CD4-positive, alpha-beta T cell (primary cell): ENCODE results near the gene ZNF578. TPM values are rescaled to one million over a fixed set of nuclear protein-coding genes. Genes with fewer than 3 reads are reported as not detected.

Experiments
- ATAC-seq: fragments of 200-7000 bp; cut with Tn5 transposase; one replicate; pipeline ENCODE4 v1.10.0; 2022; ENCODE audit warnings: mild to moderate bottlenecking; ENCODE audit not compliant: poor library complexity
- CTCF ChIA-PET: fragments of 350-600 bp; sonication (Branson Sonifier 250); formaldehyde crosslinking; loops from one replicate; lab custom pipeline; 2021; ENCODE audit warnings: antibody characterized with exemption, inconsistent platforms; lab: Charles Lee
- POLR2A ChIA-PET: fragments of 350-600 bp; sonication (Branson Sonifier 250); formaldehyde crosslinking; loops from one replicate; lab custom pipeline; 2021; ENCODE audit warnings: antibody characterized with exemption, inconsistent platforms; lab: Charles Lee
- DNase-seq, 14 experiments: peaks; one replicate each; pipeline ENCODE4 v3.0.0-alpha.2; 2013 to 2020; ENCODE audit warnings: mixed read lengths in 2 of 14
- H3K27ac ChIP-seq, 2 donors: one replicate each; pipeline versions ENCODE4 v1.5.1 to v1.7.0; 2013; ENCODE audit warnings: low read length in 2 of 2, low read depth in 1 of 2, mild to moderate bottlenecking in 1 of 2
- H3K27me3 ChIP-seq, 2 experiments: 1 replicate in 1 of 2; 2 replicates in 1 of 2; pipeline versions ENCODE4 v1.6.1 to v1.7.0; 2013; ENCODE audit warnings: low read length in 2 of 2, control low read depth in 1 of 2, mild to moderate bottlenecking in 1 of 2, moderate library complexity in 1 of 2; ENCODE audit not compliant: insufficient read depth in 2 of 2, control insufficient read depth in 1 of 2
- H3K36me3 ChIP-seq: one replicate; pipeline ENCODE4 v1.6.1; 2013; ENCODE audit warnings: low read length, control low read depth; ENCODE audit not compliant: insufficient read depth
- H3K4me1 ChIP-seq: one replicate; pipeline ENCODE4 v1.6.1; 2013; ENCODE audit warnings: low read length, control low read depth; ENCODE audit not compliant: insufficient read depth
- H3K4me3 ChIP-seq: one replicate; pipeline ENCODE4 v1.5.1; 2013; ENCODE audit warnings: mild to moderate bottlenecking, low read length, moderate library complexity
- H3K9me3 ChIP-seq, 2 experiments: 1 replicate in 1 of 2; 2 replicates in 1 of 2; pipeline versions ENCODE4 v1.6.1 to v1.7.0; 2013; ENCODE audit warnings: low read length in 2 of 2, mild to moderate bottlenecking in 2 of 2, control low read depth in 1 of 2, moderate library complexity in 1 of 2; ENCODE audit not compliant: control insufficient read depth in 1 of 2, insufficient read depth in 1 of 2
- H3K27ac Mint-ChIP-seq: one replicate; pipeline ENCODE4 v1.8.0; 2020; ENCODE audit warnings: mixed read lengths
- H3K27me3 Mint-ChIP-seq: one replicate; pipeline ENCODE4 v1.8.0; 2021; ENCODE audit warnings: mixed read lengths
- H3K36me3 Mint-ChIP-seq: one replicate; pipeline ENCODE4 v1.8.0; 2021; ENCODE audit warnings: low read depth, mixed read lengths
- H3K4me1 Mint-ChIP-seq: one replicate; pipeline ENCODE4 v1.8.0; 2021; ENCODE audit warnings: low read depth, mixed read lengths
- H3K4me3 Mint-ChIP-seq: one replicate; pipeline ENCODE4 v1.8.0; 2020; ENCODE audit warnings: mild to moderate bottlenecking, mixed read lengths
- H3K9me3 Mint-ChIP-seq: one replicate; pipeline ENCODE4 v1.8.0; 2020; ENCODE audit warnings: mixed read lengths
- intact Hi-C, 2 experiments: fragments of 100-400 bp; cut with DNase I in 1 of 2; cut with micrococcal nuclease in 1 of 2; formaldehyde crosslinking; loops; one replicate each; pipeline versions ENCODE4 v1.15.1 to v1.9.0; 2023 to 2025; cut with DNase I, micrococcal nuclease
- total RNA-seq, 174 experiments: library from RNA in 2 of 174; stranded (reverse) in 2 of 174; gene quantifications; one replicate each; pipeline ENCODE4 v1.2.3 and lab custom pipeline; 2021 to 2026
- TF ChIP-seq, protein P1 (sequence below): fragments of 200-600 bp; IDR thresholded peaks from one replicate; pipeline ENCODE4 v1.8.0; 2022; ENCODE audit warnings: antibody characterized with exemption, mild to moderate bottlenecking

Gene ZNF578
- total RNA-seq, 2 experiments from 2014 or later = 1.6 TPM

DNA sequence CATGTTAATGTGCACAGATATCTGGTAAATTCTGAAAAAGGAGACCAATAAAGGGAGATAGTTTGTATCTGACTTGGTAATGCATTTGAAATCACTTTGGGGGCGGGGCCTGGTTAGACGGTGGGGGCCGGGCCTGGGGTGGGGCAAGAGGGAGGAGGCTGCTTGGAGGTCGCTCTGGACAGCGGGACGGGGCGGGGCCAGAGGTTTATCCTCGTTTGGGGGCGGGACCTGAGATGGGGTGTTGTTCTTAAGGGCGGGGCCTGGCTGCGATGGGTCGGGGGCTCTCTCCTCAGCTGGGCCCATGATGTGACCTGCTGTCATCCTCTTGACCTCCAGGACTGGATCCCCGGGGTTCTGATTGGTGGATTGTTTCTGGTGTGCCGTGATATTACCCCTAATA lies 69.2 kb downstream of the ZNF578 start:
- Histone ChIP-seq H3K4me1 (peaks cover 7% of the 10 kb centered on the region), H3K27ac (no peak overlapping the region), H3K27me3 (no peaks in the 10 kb centered on the region), H3K36me3 (no peaks in the 10 kb centered on the region), H3K4me3 (no peak overlapping the region), H3K9me3 (peaks cover 14 to 60% of the 10 kb centered on the region in 2 experiments)
- Mint-ChIP-seq H3K9me3 (peaks cover 10% of the 10 kb centered on the region), H3K4me1 (peaks cover 7% of the 10 kb centered on the region), H3K36me3 (peaks cover 20% of the 10 kb centered on the region), H3K4me3 (no peak overlapping the region), H3K27me3 (no peaks in the 10 kb centered on the region), H3K27ac (no peak overlapping the region)
- TF ChIP-seq, protein P1, sequence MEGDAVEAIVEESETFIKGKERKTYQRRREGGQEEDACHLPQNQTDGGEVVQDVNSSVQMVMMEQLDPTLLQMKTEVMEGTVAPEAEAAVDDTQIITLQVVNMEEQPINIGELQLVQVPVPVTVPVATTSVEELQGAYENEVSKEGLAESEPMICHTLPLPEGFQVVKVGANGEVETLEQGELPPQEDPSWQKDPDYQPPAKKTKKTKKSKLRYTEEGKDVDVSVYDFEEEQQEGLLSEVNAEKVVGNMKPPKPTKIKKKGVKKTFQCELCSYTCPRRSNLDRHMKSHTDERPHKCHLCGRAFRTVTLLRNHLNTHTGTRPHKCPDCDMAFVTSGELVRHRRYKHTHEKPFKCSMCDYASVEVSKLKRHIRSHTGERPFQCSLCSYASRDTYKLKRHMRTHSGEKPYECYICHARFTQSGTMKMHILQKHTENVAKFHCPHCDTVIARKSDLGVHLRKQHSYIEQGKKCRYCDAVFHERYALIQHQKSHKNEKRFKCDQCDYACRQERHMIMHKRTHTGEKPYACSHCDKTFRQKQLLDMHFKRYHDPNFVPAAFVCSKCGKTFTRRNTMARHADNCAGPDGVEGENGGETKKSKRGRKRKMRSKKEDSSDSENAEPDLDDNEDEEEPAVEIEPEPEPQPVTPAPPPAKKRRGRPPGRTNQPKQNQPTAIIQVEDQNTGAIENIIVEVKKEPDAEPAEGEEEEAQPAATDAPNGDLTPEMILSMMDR = no peak
- ATAC-seq (no peak), DNase-seq (no peak)
- ChIA-PET POLR2A (no interaction called here), CTCF (interaction anchor here (0.7 kb wide), 1 partner anchor 213 kb away, joined by 4 read pairs; no protein-coding TSS in a partner anchor)
- intact Hi-C loops = loop anchor here in 1 of 2 experiments (10.0 kb wide), 1 partner anchor 332 kb away; the partner anchor contains the start of gene ZNF468

DNA sequence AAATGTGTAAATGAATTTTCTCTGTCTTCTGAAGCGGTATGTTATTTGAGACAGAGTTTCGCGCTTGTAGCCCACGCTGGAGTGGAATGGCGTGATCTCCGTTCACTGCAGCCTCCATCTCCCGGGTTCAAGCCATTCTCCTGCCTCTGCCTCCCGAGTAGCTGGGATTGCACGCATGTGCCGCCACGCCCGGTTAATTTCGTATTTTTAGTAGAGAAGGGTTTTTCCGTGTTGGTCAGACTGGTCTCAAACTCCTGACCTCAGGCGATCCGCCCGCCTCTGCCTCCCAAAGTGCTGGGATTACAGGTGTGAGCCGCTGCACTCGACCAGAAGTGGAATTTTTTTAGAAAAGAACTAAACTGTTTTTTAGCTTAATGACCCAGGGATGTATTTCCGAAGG lies 70.7 kb downstream of the ZNF578 start:
- H3K27ac Mint-ChIP-seq = no peak overlapping the region
- H3K27ac ChIP-seq = no peak overlapping the region
- TF ChIP-seq, protein P1 = no peak
- H3K4me3 Mint-ChIP-seq = no peak overlapping the region
- no peaks in the 10 kb centered on the region for H3K36me3 ChIP-seq
- no peak overlapping the region for H3K4me3 ChIP-seq
- H3K27me3 Mint-ChIP-seq = no peaks in the 10 kb centered on the region
- no peaks in the 10 kb centered on the region for H3K27me3 ChIP-seq
- peaks cover 22% of the 10 kb centered on the region for H3K4me1 Mint-ChIP-seq
- no peak for ATAC-seq
- H3K4me1 ChIP-seq = peaks cover 19% of the 10 kb centered on the region
- DNase-seq = no peak
- intact Hi-C loops = loop anchor here in 1 of 2 experiments (10.0 kb wide), 1 partner anchor 331 kb away; the partner anchor contains the start of gene ZNF468
- peaks cover 7% of the 10 kb centered on the region for H3K9me3 Mint-ChIP-seq
- ChIA-PET CTCF (no interaction called here), POLR2A (no interaction called here)
- peaks cover 26% of the 10 kb centered on the region for H3K36me3 Mint-ChIP-seq
- peaks cover 9 to 53% of the 10 kb centered on the region in 2 experiments for H3K9me3 ChIP-seq

DNA sequence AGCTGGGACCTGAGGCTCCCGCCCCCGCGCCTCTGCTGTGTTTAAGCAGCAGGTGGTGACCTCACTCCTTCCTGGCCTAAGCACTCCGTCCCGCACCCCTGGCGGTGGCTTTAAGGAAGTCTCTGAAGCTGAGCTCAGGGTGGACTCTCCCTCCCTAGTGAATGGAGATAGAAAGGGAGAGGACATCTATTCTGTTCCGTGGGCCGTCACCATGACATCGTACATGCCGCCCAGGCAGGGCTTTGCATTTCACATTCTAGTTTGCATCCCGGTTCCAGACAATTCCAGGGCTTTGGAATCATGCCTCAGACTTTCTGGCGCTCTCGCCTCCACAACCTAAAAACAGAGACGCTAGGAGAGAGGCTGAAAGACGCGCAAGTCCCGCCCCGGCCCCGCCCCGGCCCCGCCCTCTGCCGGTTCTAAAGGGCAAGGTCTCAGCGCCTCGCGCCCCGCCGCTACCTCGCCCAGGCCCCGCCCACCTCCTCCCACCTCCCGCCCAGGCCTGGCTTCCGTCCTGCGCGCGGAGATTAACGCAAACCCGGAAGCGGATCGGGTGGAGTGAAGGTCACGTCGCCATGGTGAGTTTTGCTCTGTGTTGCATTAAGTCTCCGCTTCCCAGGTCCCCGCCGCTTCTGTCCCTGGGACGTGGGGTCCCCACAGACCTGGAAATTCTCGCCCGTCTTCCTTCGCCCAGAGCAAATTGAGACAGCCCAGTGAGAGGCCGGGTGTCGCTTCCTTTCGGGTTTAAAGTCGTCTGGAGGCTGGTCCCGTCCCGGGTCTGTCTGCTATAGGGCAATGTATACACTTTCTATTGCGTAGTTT lies 74.0 kb downstream of the ZNF578 start, which contains the start of gene ZNF808:
Gene ZNF808, plus strand, starts transcription at position 535 of the 822 bp plus-strand sequence. CDS start 15,617 bp downstream, outside the sequence.
- peak within 1 kb of the TSS; percentile 99 for H3K4me3 Mint-ChIP-seq
- peaks cover 6 to 35% of the 10 kb centered on the region in 2 experiments for H3K9me3 ChIP-seq
- peaks cover 1% of the 10 kb centered on the region for H3K9me3 Mint-ChIP-seq
- peak; percentile 93 to 100 (median 97) for DNase-seq
- H3K4me3 ChIP-seq = peak within 1 kb of the TSS; percentile 95
- peaks cover 32% of the 10 kb centered on the region for H3K36me3 Mint-ChIP-seq
- peaks cover 20% of the 10 kb centered on the region for H3K4me1 ChIP-seq
- CTCF ChIA-PET = interaction anchor here (0.7 to 1.2 kb wide), 3 partner anchors 10 to 525 kb away, joined by 3 to 4 read pairs (median 3); no protein-coding TSS in a partner anchor
- H3K27me3 ChIP-seq = no peaks in the 10 kb centered on the region
- H3K27ac ChIP-seq = peak within 1 kb of the TSS; percentile 83 to 89
- intact Hi-C loops = loop anchor here (1.0 to 10.0 kb wide), 12 partner anchors 8 to 575 kb away; partner anchors contain the start of genes ZNF701 (in 2 of the 2), ZNF160 (in 1 of the 2), ZNF468 (in 1 of the 2) and ZNF480 (in 1 of the 2)
- H3K36me3 ChIP-seq = no peaks in the 10 kb centered on the region
- TF ChIP-seq, protein P1 = peak; percentile 35
- H3K27ac Mint-ChIP-seq = peak within 1 kb of the TSS; percentile 99
- POLR2A ChIA-PET = interaction anchor here (0.7 to 1.1 kb wide), 2 partner anchors 436 to 1340 kb away, joined by 3 to 4 read pairs; partner anchors contain the start of genes MYADM and ZNF816
- H3K4me1 Mint-ChIP-seq = peaks cover 31% of the 10 kb centered on the region
- H3K27me3 Mint-ChIP-seq = no peaks in the 10 kb centered on the region
- ATAC-seq = peak; percentile 93
